ENCODE measurements around the gene DDC. TPM values are rescaled to one million over a fixed set of nuclear protein-coding genes. Genes with fewer than 3 reads are reported as not detected.

DDC gene
- total RNA-seq: not detected

- ATAC-seq: no peak
Measured at GRCh38 chr7:50564640-50565558, at the start of gene DDC. Gene DDC, minus strand, starts transcription at chr7:50565405. Its CDS starts 21,320 bp downstream, at chr7:50544085.

GRCh38 chr7:50613473-50613872 is 48.3 kb upstream of the DDC start:
- ATAC-seq: no peak

GRCh38 chr7:50612704-50613103 is 47.5 kb upstream of the DDC start:
- ATAC-seq: no peak

DNA sequence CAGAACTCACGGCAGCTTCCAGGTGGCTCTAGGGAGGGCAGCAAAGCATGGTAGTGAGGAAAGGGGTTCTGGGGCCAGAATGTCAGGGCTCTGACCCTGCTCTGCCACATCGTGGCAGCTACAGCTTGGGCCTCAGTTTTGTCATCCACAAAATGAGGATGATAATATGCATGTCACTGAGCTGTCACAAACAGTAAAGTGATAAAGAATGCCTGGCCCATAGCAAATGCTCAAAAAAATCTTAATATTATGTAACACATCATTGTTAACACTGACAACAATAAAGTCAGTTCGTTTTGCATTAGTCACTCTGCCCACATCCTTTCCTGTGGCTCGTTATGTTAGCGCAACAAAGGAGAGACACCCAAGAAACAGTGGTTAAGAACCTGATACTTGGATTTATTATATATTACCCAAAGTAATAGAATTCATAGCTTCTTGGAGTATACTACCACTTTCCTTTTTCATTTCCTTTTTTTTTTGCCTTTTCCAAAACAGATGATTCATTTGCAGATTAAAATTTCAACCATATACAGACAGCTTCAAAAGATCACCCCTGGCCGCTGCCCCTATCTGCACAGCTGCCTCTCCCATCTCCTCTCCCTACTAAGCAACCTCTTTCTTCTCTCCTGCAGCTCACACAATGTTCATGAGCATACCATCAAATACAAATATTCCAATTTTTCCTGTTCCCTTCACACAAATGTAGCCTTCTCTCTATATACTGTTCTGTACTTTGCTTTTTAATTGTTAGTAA is 45.5 kb upstream of the DDC start:
- ATAC-seq: no peak

GRCh38 chr7:50608196-50608906 is 43.1 kb upstream of the DDC start:
- ATAC-seq: no peak

GRCh38 chr7:50607524-50608125 is 42.4 kb upstream of the DDC start:
- no peak for ATAC-seq

GRCh38 chr7:50605059-50605458 is 39.9 kb upstream of the DDC start:
- no peak for ATAC-seq

GRCh38 chr7:50603287-50603686 is 38.1 kb upstream of the DDC start:
- no peak for ATAC-seq

DNA sequence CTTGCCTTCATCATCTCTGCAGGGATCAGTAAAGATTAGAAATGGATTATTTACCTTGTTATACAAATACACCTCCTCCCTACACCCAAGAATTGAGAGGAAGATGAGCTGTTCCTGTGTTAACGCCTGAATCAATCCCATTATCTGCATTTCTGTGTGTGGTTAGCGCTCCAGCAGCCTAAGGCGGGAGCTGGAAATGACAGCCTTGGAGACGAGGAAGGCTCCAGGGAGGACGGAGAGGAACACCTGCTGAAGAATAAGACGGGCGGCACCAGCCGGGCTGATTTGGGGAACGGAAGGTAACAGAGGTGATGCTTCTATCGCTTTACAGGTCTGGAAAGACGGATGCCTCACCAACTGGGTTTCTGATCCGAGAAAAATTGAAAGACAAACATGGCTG is 34.2 kb upstream of the DDC start:
- no peak for ATAC-seq

- ATAC-seq: no peak
Measured at GRCh38 chr7:50598460-50599343, 33.5 kb upstream of the DDC start.

DNA sequence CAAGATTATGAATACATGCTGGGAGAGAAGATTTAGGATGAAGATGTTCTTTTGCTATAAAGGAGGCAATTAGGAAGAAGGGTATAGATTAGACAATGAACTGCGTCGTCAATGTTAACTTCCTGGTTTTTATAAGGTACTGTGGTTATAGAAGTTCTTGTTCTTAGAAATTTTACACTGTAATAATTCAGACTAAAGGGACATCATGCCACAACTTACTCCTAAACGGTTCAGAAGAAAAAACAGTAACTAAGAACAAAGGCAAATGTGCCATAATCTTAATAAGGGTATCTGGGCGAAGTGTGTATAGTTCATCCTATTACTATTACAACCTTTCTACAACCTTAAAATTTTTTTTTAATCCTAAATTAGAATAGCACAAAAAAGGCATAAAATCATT is 31.3 kb upstream of the DDC start:
- ATAC-seq: no peak

- no peak for ATAC-seq
Measured at GRCh38 chr7:50595491-50596102, 30.4 kb upstream of the DDC start.

GRCh38 chr7:50594734-50595485 is 29.7 kb upstream of the DDC start:
- no peak for ATAC-seq

DNA sequence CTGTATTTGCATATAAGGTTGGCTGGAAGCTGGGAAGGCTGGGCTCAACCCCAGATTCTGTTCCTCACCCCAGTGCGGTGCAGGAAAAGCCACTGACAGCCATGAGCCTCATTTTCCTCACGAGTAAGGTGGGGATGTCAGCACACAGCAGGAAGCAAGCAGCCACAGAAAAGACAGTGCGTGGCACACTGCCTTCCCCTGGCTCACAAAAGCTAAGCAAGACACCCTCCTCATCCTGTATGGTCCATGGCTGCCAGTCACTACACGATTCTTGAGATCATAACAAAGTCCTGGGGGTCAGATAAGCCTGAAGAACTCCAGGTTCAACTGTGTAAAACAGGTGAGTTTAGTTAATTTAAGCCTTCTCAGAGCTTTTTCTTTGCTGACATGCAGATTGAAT is 28.9 kb upstream of the DDC start:
- no peak for ATAC-seq

DNA sequence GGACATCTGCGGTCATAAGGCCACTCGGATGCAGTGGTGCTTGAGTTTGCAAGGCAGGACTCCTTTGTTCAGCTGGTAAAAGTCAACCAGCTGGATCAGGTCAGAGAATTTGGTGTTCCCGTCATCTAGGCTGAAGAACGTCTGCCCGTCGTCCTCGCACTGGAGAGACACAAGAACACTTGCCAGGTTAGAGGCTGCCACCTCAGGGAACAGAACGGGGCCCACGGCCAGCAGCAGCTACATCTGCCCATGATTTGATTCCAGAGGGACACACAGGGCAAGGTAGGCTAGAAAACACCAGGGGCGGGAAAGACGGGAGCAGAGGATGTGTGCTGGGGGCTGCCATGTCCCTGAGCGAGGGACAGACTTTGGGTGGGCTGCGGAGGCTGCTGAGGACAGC is 27.7 kb upstream of the DDC start:
- no peak for ATAC-seq

DNA sequence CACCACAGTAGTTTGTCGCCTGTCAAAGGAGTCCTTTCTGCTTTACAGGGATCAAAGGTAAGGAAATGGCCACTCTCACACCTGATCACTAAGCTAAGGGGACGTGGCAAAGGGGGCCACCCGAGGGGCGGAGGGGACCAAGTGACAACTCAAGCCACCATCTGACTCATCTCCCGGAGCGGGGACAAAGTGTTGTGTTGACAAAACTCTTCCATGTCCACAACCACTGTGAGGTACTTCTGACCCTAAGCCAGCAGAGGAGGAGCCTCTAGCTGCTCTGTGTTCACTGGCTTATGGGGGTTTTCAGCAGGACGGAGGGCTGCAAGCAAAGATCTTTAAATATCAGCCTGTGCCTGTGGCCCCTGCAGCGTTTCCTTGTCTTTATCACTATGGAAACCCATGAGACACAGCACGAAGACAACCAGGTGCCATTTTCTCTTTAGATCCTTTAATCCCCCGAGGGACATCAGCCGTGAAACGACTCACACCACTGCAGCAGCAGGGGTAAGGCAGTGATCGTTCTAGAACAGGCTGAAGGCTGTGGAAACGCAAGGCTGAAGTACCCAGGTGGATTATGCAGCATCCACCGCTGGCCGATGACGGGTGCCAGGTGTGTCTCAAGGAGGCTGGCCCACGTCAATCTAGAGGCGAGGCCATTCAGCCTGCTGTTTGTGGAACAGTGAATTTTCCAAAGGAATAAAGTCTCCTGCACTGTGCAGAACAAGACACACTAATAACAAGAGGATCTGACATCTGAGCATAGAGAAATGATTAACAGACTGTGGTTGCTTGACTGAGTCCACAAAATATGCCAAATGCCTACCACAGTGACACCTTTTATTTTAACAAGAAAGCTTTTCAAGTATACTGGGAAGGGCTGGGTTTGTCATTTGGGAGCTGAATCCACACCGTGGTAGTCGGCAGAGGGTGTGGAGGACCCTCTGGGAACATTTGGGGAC is 26.6 kb upstream of the DDC start:
- peak; percentile 51 for ATAC-seq

DNA sequence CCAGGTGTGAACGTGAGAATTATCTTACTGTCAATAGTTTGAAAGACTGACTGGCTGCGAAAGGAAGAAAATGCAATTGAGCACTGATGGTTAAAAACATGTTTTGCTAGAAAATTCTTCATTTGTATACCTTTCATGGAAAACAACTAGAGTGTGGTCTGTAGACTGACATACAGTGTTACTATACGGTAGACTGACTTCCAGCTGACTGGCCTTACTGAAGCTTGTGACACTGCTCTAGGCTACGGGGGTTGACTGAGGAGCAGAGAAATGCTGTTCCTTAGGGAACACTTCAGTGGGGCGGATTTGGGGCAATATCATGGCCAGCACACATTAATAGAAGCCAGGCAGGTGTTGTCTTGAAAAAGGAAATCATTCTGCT is 25.9 kb upstream of the DDC start:
- no peak for ATAC-seq

GRCh38 chr7:50590535-50590934 is 25.3 kb upstream of the DDC start:
- ATAC-seq: no peak

DNA sequence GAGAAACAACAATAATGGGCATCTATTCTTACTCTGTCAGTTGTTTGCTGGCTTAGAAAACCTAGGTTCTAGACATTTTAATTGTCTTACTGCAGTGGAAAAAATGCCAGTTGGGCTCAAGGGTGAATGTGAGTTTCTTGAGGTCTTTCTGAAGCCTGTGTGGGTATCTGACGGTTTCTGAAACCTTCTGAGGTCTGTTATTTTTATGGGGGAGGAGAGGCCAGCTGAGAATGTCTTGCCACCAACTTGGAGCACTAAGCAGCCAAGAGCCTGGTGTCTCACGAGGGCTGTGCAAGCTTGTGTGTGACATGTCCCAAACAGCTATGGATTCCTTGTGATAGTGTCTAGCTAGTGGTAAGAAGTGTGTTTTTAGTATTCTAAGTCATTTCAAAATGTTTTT is 24.2 kb upstream of the DDC start:
- no peak for ATAC-seq
